NT2/D1 (cell line): Measurements from ENCODE around the gene CDY1B.
"Not testable (repeated sequence)": the region's sequence is repeated elsewhere in the genome, so short reads cannot be mapped to it uniquely, and the experiment has no call there.

Experiments used
- DNase-seq: peaks from one replicate; pipeline ENCODE4 v3.0.0-alpha.2; 2011; ENCODE audit warnings: low read depth, low spot score
- H3K27me3 ChIP-seq: 2 replicates; pipeline ENCODE4 v1.6.0; 2011; ENCODE audit warnings: mild to moderate bottlenecking; ENCODE audit not compliant: insufficient read length, insufficient read depth
- H3K36me3 ChIP-seq: 2 replicates; pipeline ENCODE4 v1.6.1; 2011; ENCODE audit warnings: mild to moderate bottlenecking, low read length, mixed read lengths; ENCODE audit not compliant: insufficient read depth, insufficient read length
- H3K4me1 ChIP-seq: 2 replicates; pipeline ENCODE4 v1.5.1; 2011; ENCODE audit not compliant: insufficient read depth, insufficient read length
- H3K4me3 ChIP-seq: 2 replicates; pipeline ENCODE4 v1.5.1; 2011; ENCODE audit warnings: low read depth; ENCODE audit not compliant: insufficient read length
- H3K9ac ChIP-seq: 2 replicates; pipeline ENCODE4 v1.6.0; 2011; ENCODE audit warnings: low read depth; ENCODE audit not compliant: insufficient read length
- H3K9me3 ChIP-seq: 2 replicates; pipeline ENCODE4 v1.5.1; 2011; ENCODE audit warnings: mild to moderate bottlenecking, low read length; ENCODE audit not compliant: insufficient read depth

The CDY1B gene

GRCh38 chrY:24047919-24048318 is at the start of gene CDY1B:
TSS of gene CDY1B (minus strand) at chrY:24048019. CDS start at chrY:24047688, 331 bp downstream.
- H3K27me3 ChIP-seq, DNase-seq, H3K4me3 ChIP-seq, H3K4me1 ChIP-seq, H3K9me3 ChIP-seq, H3K36me3 ChIP-seq, H3K9ac ChIP-seq: not testable (repeated sequence)

GRCh38 chrY:24049525-24049924 is 1.7 kb upstream of the CDY1B start:
- H3K9me3 ChIP-seq, H3K4me3 ChIP-seq, H3K36me3 ChIP-seq, H3K27me3 ChIP-seq, DNase-seq, H3K4me1 ChIP-seq, H3K9ac ChIP-seq: not testable (repeated sequence)

- H3K9me3 ChIP-seq, H3K4me1 ChIP-seq, DNase-seq, H3K4me3 ChIP-seq, H3K36me3 ChIP-seq, H3K9ac ChIP-seq, H3K27me3 ChIP-seq: not testable (repeated sequence)
Measured at GRCh38 chrY:24043209-24043608, 4.6 kb downstream of the CDY1B start.

- not testable (repeated sequence) for DNase-seq, H3K4me3 ChIP-seq, H3K9me3 ChIP-seq, H3K36me3 ChIP-seq, H3K9ac ChIP-seq, H3K4me1 ChIP-seq, H3K27me3 ChIP-seq
Measured at GRCh38 chrY:24039008-24039718, 8.7 kb downstream of the CDY1B start.

GRCh38 chrY:24026212-24027103 is 21.4 kb downstream of the CDY1B start:
- H3K4me1 ChIP-seq: not testable (repeated sequence)

More at GRCh38 chrY:24026212-24027103, 21.4 kb downstream of the CDY1B start:
- not testable (repeated sequence) for H3K27me3 ChIP-seq, H3K9ac ChIP-seq, H3K9me3 ChIP-seq, H3K4me3 ChIP-seq, H3K36me3 ChIP-seq, DNase-seq
